Naive thymus-derived CD4-positive, alpha-beta T cell (primary cell): ENCODE data around the gene UXS1. TPM values are rescaled to one million over a fixed set of nuclear protein-coding genes. Genes with fewer than 3 reads are reported as not detected.

Experiments used
- ATAC-seq: fragments of 150-1000 bp; cut with Tn5 transposase; 2 replicates; pipeline ENCODE4 v1.10.0; 2021; ENCODE audit warnings: mild to moderate bottlenecking, moderate library complexity
- CTCF ChIA-PET: fragments of 350-600 bp; sonication (Branson Sonifier 250); formaldehyde crosslinking; loops from one replicate; lab custom pipeline; 2021; ENCODE audit warnings: antibody characterized with exemption; lab: Charles Lee
- POLR2A ChIA-PET: fragments of 350-600 bp; sonication (Branson Sonifier 250); formaldehyde crosslinking; loops from one replicate; lab custom pipeline; 2021; ENCODE audit warnings: antibody characterized with exemption, inconsistent platforms; lab: Charles Lee
- DNase-seq, 9 donors: peaks; one replicate each; pipeline versions ENCODE4 v3.0.0 to v3.0.0-alpha.2; 2020 to 2022; ENCODE audit warnings: mixed read lengths in 1 of 9
- H3K27ac ChIP-seq: one replicate; pipeline ENCODE4 v1.7.0; 2013; ENCODE audit warnings: mild to moderate bottlenecking, low read depth, low read length, moderate library complexity
- H3K27me3 ChIP-seq, 2 donors: one replicate each; pipeline ENCODE4 v1.7.0; 2013; ENCODE audit warnings: low read length in 2 of 2, mild to moderate bottlenecking in 2 of 2, moderate library complexity in 2 of 2; ENCODE audit not compliant: control insufficient read depth in 2 of 2, insufficient read depth in 2 of 2
- H3K36me3 ChIP-seq, 3 experiments: 1 replicate in 2 of 3; 2 replicates in 1 of 3; pipeline ENCODE4 v1.7.0; 2013; ENCODE audit warnings: low read length in 3 of 3, mild to moderate bottlenecking in 3 of 3, moderate library complexity in 1 of 3; ENCODE audit not compliant: insufficient read depth in 3 of 3, control insufficient read depth in 2 of 3
- H3K4me1 ChIP-seq, 2 donors: one replicate each; pipeline ENCODE4 v1.7.0; 2013; ENCODE audit warnings: low read length in 2 of 2, mild to moderate bottlenecking in 2 of 2, moderate library complexity in 1 of 2; ENCODE audit not compliant: control insufficient read depth in 2 of 2, insufficient read depth in 2 of 2
- H3K4me3 ChIP-seq: 2 replicates; pipeline ENCODE4 v1.7.0; 2013; ENCODE audit warnings: mild to moderate bottlenecking, low read length
- H3K9me3 ChIP-seq, 3 experiments: 1 replicate in 2 of 3; 2 replicates in 1 of 3; pipeline ENCODE4 v1.7.0; 2013; ENCODE audit warnings: low read length in 3 of 3; ENCODE audit not compliant: control insufficient read depth in 2 of 3
- H3K27ac Mint-ChIP-seq, 9 donors: one replicate each; pipeline ENCODE4 v1.8.0; 2020 to 2022; ENCODE audit warnings: mixed read lengths in 9 of 9, mild to moderate bottlenecking in 8 of 9, moderate library complexity in 5 of 9, inconsistent platforms in 2 of 9
- H3K27me3 Mint-ChIP-seq, 5 donors: one replicate each; pipeline ENCODE4 v1.8.0; 2021 to 2022; ENCODE audit warnings: mixed read lengths in 5 of 5, mild to moderate bottlenecking in 1 of 5
- H3K36me3 Mint-ChIP-seq, 5 donors: one replicate each; pipeline ENCODE4 v1.8.0; 2020 to 2022; ENCODE audit warnings: mixed read lengths in 5 of 5, mild to moderate bottlenecking in 3 of 5, inconsistent platforms in 1 of 5
- H3K4me1 Mint-ChIP-seq, 7 donors: one replicate each; pipeline ENCODE4 v1.8.0; 2020 to 2022; ENCODE audit warnings: mixed read lengths in 7 of 7, mild to moderate bottlenecking in 3 of 7, inconsistent platforms in 1 of 7
- H3K4me3 Mint-ChIP-seq, 10 donors: one replicate each; pipeline ENCODE4 v1.8.0; 2020 to 2022; ENCODE audit warnings: mild to moderate bottlenecking in 10 of 10, mixed read lengths in 10 of 10, moderate library complexity in 6 of 10, inconsistent platforms in 2 of 10
- H3K9me3 Mint-ChIP-seq, 11 donors: one replicate each; pipeline ENCODE4 v1.8.0; 2020 to 2022; ENCODE audit warnings: mixed read lengths in 11 of 11, mild to moderate bottlenecking in 4 of 11, inconsistent platforms in 1 of 11, moderate library complexity in 1 of 11
- intact Hi-C, 2 donors: fragments of 100-400 bp; cut with micrococcal nuclease; formaldehyde crosslinking; loops; one replicate each; pipeline ENCODE4 v1.15.1; 2023
- polyA plus RNA-seq, 2 donors: library from polyadenylated mRNA; unstranded; fragments of 300-500 nt; fragmentation: Illumina TruSeq; gene quantifications; one replicate each; pipeline ENCODE4 v1.2.3, GENCODE V29; 2021
- total RNA-seq, 6 experiments: library from RNA in 5 of 6; stranded (reverse) in 5 of 6; gene quantifications; 1 replicate in 5 of 6; 2 replicates in 1 of 6; pipeline ENCODE4 v1.2.3 and lab custom pipeline; 2021 to 2026

The UXS1 gene
- total and polyA plus RNA-seq, 7 experiments from 2014 or later, result 52.3 to 185 (median 93.3) TPM

GRCh38 chr2:106168657-106169056, 25.4 kb downstream of the UXS1 start:
- Histone ChIP-seq H3K4me3 (no peak overlapping the region), H3K27me3 (no peaks in the 10 kb centered on the region), H3K27ac (peak overlapping the region; percentile 23), H3K9me3 (no peaks in the 10 kb centered on the region), H3K4me1 (peaks cover 4 to 43% of the 10 kb centered on the region in 2 donors), H3K36me3 (peaks cover 0 to 5% (median 4%) of the 10 kb centered on the region in 3 experiments)
- intact Hi-C loops, result no loop called here
- ATAC-seq (no peak), DNase-seq (no peak)
- no peaks in the 10 kb centered on the region for H3K27me3 Mint-ChIP-seq
- H3K4me1 Mint-ChIP-seq, result peaks cover 35 to 97% (median 86%) of the 10 kb centered on the region in 7 donors
- no peaks in the 10 kb centered on the region for H3K9me3 Mint-ChIP-seq
- H3K27ac Mint-ChIP-seq, result peak overlapping the region in 8 of 9 donors; percentile 60 to 98 (median 86)
- POLR2A ChIA-PET, result interaction anchor here (0.8 kb wide), 2 partner anchors 18 to 25 kb away, joined by 3 read pairs; no protein-coding TSS in a partner anchor
- CTCF ChIA-PET, result no interaction called here
- peak overlapping the region in 1 of 10 donors; percentile 39 for H3K4me3 Mint-ChIP-seq
- H3K36me3 Mint-ChIP-seq, result peaks cover 0 to 13% (median 6%) of the 10 kb centered on the region in 5 donors

- Histone ChIP-seq H3K4me1 (peaks cover 5 to 52% of the 10 kb centered on the region in 2 donors), H3K4me3 (no peak overlapping the region), H3K9me3 (no peaks in the 10 kb centered on the region), H3K27me3 (no peaks in the 10 kb centered on the region), H3K27ac (peak overlapping the region; percentile 59), H3K36me3 (peaks cover 0 to 5% (median 0%) of the 10 kb centered on the region in 3 experiments)
- peaks cover 0 to 18% (median 6%) of the 10 kb centered on the region in 5 donors for H3K36me3 Mint-ChIP-seq
- ChIA-PET POLR2A (interaction anchor here (0.7 to 1.5 kb wide), 5 partner anchors 10 to 30 kb away, joined by 3 to 7 read pairs (median 4); no protein-coding TSS in a partner anchor), CTCF (interaction anchor here (1.2 kb wide), 1 partner anchor 26 kb away, joined by 3 read pairs; no protein-coding TSS in a partner anchor)
- intact Hi-C loops, result no loop called here
- peaks cover 40 to 97% (median 92%) of the 10 kb centered on the region in 7 donors for H3K4me1 Mint-ChIP-seq
- DNase-seq (no peak), ATAC-seq (no peak)
- peak overlapping the region in 8 of 9 donors; percentile 60 to 98 (median 96) for H3K27ac Mint-ChIP-seq
- no peaks in the 10 kb centered on the region for H3K27me3 Mint-ChIP-seq
- H3K9me3 Mint-ChIP-seq, result no peaks in the 10 kb centered on the region
- H3K4me3 Mint-ChIP-seq, result peak overlapping the region in 3 of 10 donors; percentile 22 to 49 (median 43)
These were observed 27.0 kb downstream of the UXS1 start for GRCh38 chr2:106167067-106167466.

GRCh38 chr2:106165561-106165960, 28.5 kb downstream of the UXS1 start:
- H3K4me1 ChIP-seq, result peaks cover 18 to 64% of the 10 kb centered on the region in 2 donors
- H3K36me3 Mint-ChIP-seq, result peaks cover 0 to 21% (median 6%) of the 10 kb centered on the region in 5 donors
- ChIA-PET POLR2A (interaction anchor here (0.6 to 1.5 kb wide), 5 partner anchors 10 to 587 kb away, joined by 3 to 7 read pairs (median 3); no protein-coding TSS in a partner anchor), CTCF (interaction anchor here (0.6 kb wide), 1 partner anchor 20 kb away, joined by 3 read pairs; no protein-coding TSS in a partner anchor)
- no peaks in the 10 kb centered on the region for H3K27me3 Mint-ChIP-seq
- H3K4me3 Mint-ChIP-seq, result peak overlapping the region in 4 of 10 donors; percentile 8 to 72 (median 42)
- H3K36me3 ChIP-seq, result peaks cover 0 to 5% (median 0%) of the 10 kb centered on the region in 3 experiments
- H3K9me3 Mint-ChIP-seq, result no peaks in the 10 kb centered on the region
- no peak for DNase-seq
- H3K27me3 ChIP-seq, result no peaks in the 10 kb centered on the region
- no peak overlapping the region for H3K4me3 ChIP-seq
- peaks cover 52 to 100% (median 95%) of the 10 kb centered on the region in 7 donors for H3K4me1 Mint-ChIP-seq
- peak overlapping the region; percentile 59 for H3K27ac ChIP-seq
- no peak for ATAC-seq
- H3K27ac Mint-ChIP-seq, result peak overlapping the region in 8 of 9 donors; percentile 72 to 98 (median 96)
- intact Hi-C loops, result no loop called here
- H3K9me3 ChIP-seq, result no peaks in the 10 kb centered on the region

- Mint-ChIP-seq H3K4me1 (peaks cover 54 to 100% (median 95%) of the 10 kb centered on the region in 7 donors), H3K27me3 (no peaks in the 10 kb centered on the region), H3K27ac (peak overlapping the region; percentile 31 to 98 (median 94)), H3K9me3 (no peaks in the 10 kb centered on the region), H3K36me3 (peaks cover 0 to 25% (median 6%) of the 10 kb centered on the region in 5 donors), H3K4me3 (peak overlapping the region; percentile 12 to 72 (median 51))
- Histone ChIP-seq H3K4me1 (peaks cover 18 to 58% of the 10 kb centered on the region in 2 donors), H3K9me3 (no peaks in the 10 kb centered on the region), H3K4me3 (no peak overlapping the region), H3K27me3 (no peaks in the 10 kb centered on the region), H3K27ac (peak overlapping the region; percentile 59), H3K36me3 (peaks cover 0 to 5% (median 0%) of the 10 kb centered on the region in 3 experiments)
- POLR2A ChIA-PET, result interaction anchor here (0.8 to 1.7 kb wide), 6 partner anchors 8 to 30 kb away, joined by 3 to 8 read pairs (median 3); no protein-coding TSS in a partner anchor
- DNase-seq, result no peak
- CTCF ChIA-PET, result interaction anchor here (1.0 kb wide), 1 partner anchor 28 kb away, joined by 3 read pairs; no protein-coding TSS in a partner anchor
- ATAC-seq, result no peak
- intact Hi-C loops, result no loop called here
These were observed 29.1 kb downstream of the UXS1 start for GRCh38 chr2:106165029-106165428.

GRCh38 chr2:106163948-106164545, 30.1 kb downstream of the UXS1 start:
- peaks cover 48 to 100% (median 94%) of the 10 kb centered on the region in 7 donors for H3K4me1 Mint-ChIP-seq
- no peak for ATAC-seq
- intact Hi-C loops, result loop anchor here (5.0 kb wide), 4 partner anchors 37 to 417 kb away; no protein-coding TSS in a partner anchor
- H3K27ac Mint-ChIP-seq, result peak overlapping the region; percentile 31 to 98 (median 94)
- Histone ChIP-seq H3K4me1 (peaks cover 26 to 59% of the 10 kb centered on the region in 2 donors), H3K36me3 (peaks cover 0 to 5% (median 0%) of the 10 kb centered on the region in 3 experiments), H3K9me3 (no peaks in the 10 kb centered on the region), H3K27me3 (no peaks in the 10 kb centered on the region), H3K4me3 (no peak overlapping the region), H3K27ac (peak overlapping the region; percentile 59)
- H3K27me3 Mint-ChIP-seq, result no peaks in the 10 kb centered on the region
- peaks cover 0 to 29% (median 5%) of the 10 kb centered on the region in 5 donors for H3K36me3 Mint-ChIP-seq
- no peaks in the 10 kb centered on the region for H3K9me3 Mint-ChIP-seq
- POLR2A ChIA-PET, result interaction anchor here (0.8 to 1.7 kb wide), 7 partner anchors 9 to 31 kb away, joined by 3 to 8 read pairs (median 3); no protein-coding TSS in a partner anchor
- CTCF ChIA-PET, result interaction anchor here (1.0 kb wide), 1 partner anchor 29 kb away, joined by 3 read pairs; no protein-coding TSS in a partner anchor
- H3K4me3 Mint-ChIP-seq, result peak overlapping the region; percentile 20 to 75 (median 62)
- peak in 1 of 9 donors; percentile 33 for DNase-seq
